Testis (tissue), 3 donors: ENCODE data around the gene PHF1. TPM values are rescaled to one million over a fixed set of nuclear protein-coding genes. Genes with fewer than 3 reads are reported as not detected.
"Not testable (repeated sequence)": the region's sequence is repeated elsewhere in the genome, so short reads cannot be mapped to it uniquely, and the experiment has no call there.

ENCODE experiments used
- DNase-seq: peaks from one replicate; pipeline ENCODE4 v3.0.0-alpha.2; 2019
- H3K27ac ChIP-seq, 2 donors: fragments of 200-600 bp; sonication (generic); one replicate each; pipeline ENCODE4 v1.5.1; 2019
- H3K27me3 ChIP-seq: fragments of 200-600 bp; sonication (generic); one replicate; pipeline ENCODE4 v1.5.1; 2019
- H3K36me3 ChIP-seq: fragments of 200-600 bp; sonication (generic); one replicate; pipeline ENCODE4 v1.5.1; 2017; ENCODE audit warnings: low read depth; ENCODE audit errors: missing control alignments
- H3K4me1 ChIP-seq: fragments of 200-600 bp; sonication (generic); one replicate; pipeline ENCODE4 v1.5.1; 2019
- H3K4me3 ChIP-seq, 2 donors: fragments of 200-600 bp; sonication (generic); one replicate each; pipeline ENCODE4 v1.5.1; 2017 to 2019
- H3K9me3 ChIP-seq: fragments of 200-600 bp; sonication (generic); one replicate; pipeline ENCODE4 v1.5.1; 2017
- CTCF ChIP-seq, 3 experiments: fragments of 450-650 bp in 2 of 3; fragments of 200-600 bp in 1 of 3; sonication (generic) in 1 of 3; IDR thresholded peaks; one replicate each; pipeline ENCODE4 v1.5.1; 2016 to 2019; ENCODE audit warnings: antibody characterized with exemption in 3 of 3, mild to moderate bottlenecking in 2 of 3, moderate library complexity in 1 of 3
- POLR2A ChIP-seq: fragments of 450-650 bp; IDR thresholded peaks from one replicate; pipeline ENCODE4 v1.6.1; 2017; ENCODE audit warnings: antibody characterized with exemption, mild to moderate bottlenecking, moderate library complexity
- WGBS, 2 donors: methylation state at CpG; one replicate each; pipeline ENCODE4 v1.1.5; 2018; 5-methylcytosine and 5-hydroxymethylcytosine counted together
- intact Hi-C: fragments of 100-400 bp; cut with DNase I; formaldehyde crosslinking; loops from one replicate; pipeline ENCODE4 v1.15.1; 2023; ENCODE audit warnings: low total_unique reads
- polyA plus RNA-seq: library from polyadenylated mRNA; stranded (reverse); fragments of 350-450 nt; fragmentation: Illumina TruSeq; extraction: RNeasy Lipid Tissue Mini Kit (QIAGEN cat#74804); gene quantifications from one replicate; pipeline ENCODE4 v1.2.3, GENCODE V29; 2014; ENCODE audit warnings: low read depth, low replicate concordance; ENCODE audit not compliant: insufficient read depth
- total RNA-seq, 2 donors: library from RNA; depleted of rRNA; stranded (reverse); fragments of >200 nt; gene quantifications; one replicate each; pipeline ENCODE4 v1.2.3, GENCODE V29; 2016

PHF1 gene
- total and polyA plus RNA-seq, 3 donors from 2014 or later, result 184 to 218 (median 216) TPM

GRCh38 chr6:33392979-33393378, 17.8 kb upstream of the PHF1 start:
- 40 to 57% methylated on average over 3 of the region's 3 CpGs for WGBS, 2 donors
- TF ChIP-seq CTCF (IDR thresholded peaks at IDR 0.05) (no peak), POLR2A (no peak)
- intact Hi-C loops, result no loop called here
- Histone ChIP-seq H3K27ac (no peak overlapping the region), H3K4me1 (peaks cover 7% of the 10 kb centered on the region), H3K36me3 (no peaks in the 10 kb centered on the region), H3K27me3 (no peaks in the 10 kb centered on the region), H3K9me3 (no peaks in the 10 kb centered on the region), H3K4me3 (no peak overlapping the region)
- no peak for DNase-seq

- DNase-seq, result no peak
- Histone ChIP-seq H3K4me1 (no peaks in the 10 kb centered on the region), H3K27ac (no peak overlapping the region), H3K9me3 (no peaks in the 10 kb centered on the region), H3K36me3 (no peaks in the 10 kb centered on the region), H3K27me3 (no peaks in the 10 kb centered on the region), H3K4me3 (no peak overlapping the region)
- TF ChIP-seq CTCF (IDR thresholded peaks at IDR 0.05) (no peak), POLR2A (no peak)
- WGBS, 2 donors, result 57 to 88% methylated on average over 1 of the region's 1 CpG
- intact Hi-C loops, result no loop called here
Measured at GRCh38 chr6:33397541-33397940, 13.3 kb upstream of the PHF1 start.

- H3K4me3 ChIP-seq, H3K4me1 ChIP-seq, H3K9me3 ChIP-seq, DNase-seq, H3K27ac ChIP-seq, H3K36me3 ChIP-seq, H3K27me3 ChIP-seq, intact Hi-C loops: not testable (repeated sequence)
- WGBS, 2 donors, result 100% methylated on average over 3 of the region's 3 CpGs
Measured at GRCh38 chr6:33398601-33399000, 12.2 kb upstream of the PHF1 start.

- H3K36me3 ChIP-seq, H3K9me3 ChIP-seq, H3K27ac ChIP-seq, DNase-seq, H3K27me3 ChIP-seq, H3K4me1 ChIP-seq, H3K4me3 ChIP-seq, intact Hi-C loops: not testable (repeated sequence)
- 90 to 93% methylated on average over 6 of the region's 6 CpGs for WGBS, 2 donors
Measured at GRCh38 chr6:33399881-33400280, 10.9 kb upstream of the PHF1 start.

GRCh38 chr6:33404884-33405283, 5.9 kb upstream of the PHF1 start:
- Histone ChIP-seq H3K27me3 (no peaks in the 10 kb centered on the region), H3K9me3 (no peaks in the 10 kb centered on the region), H3K27ac (no peak overlapping the region), H3K4me3 (no peak overlapping the region), H3K36me3 (no peaks in the 10 kb centered on the region), H3K4me1 (peaks cover 6% of the 10 kb centered on the region)
- TF ChIP-seq POLR2A (no peak), CTCF (IDR thresholded peaks at IDR 0.05) (no peak)
- DNase-seq, result no peak
- intact Hi-C loops, result no loop called here
- 95 to 96% methylated on average over 12 to 17 of the region's 17 CpGs for WGBS, 2 donors

- Histone ChIP-seq H3K36me3 (no peaks in the 10 kb centered on the region), H3K4me1 (peaks cover 6% of the 10 kb centered on the region), H3K27ac (no peak overlapping the region), H3K4me3 (no peak overlapping the region), H3K27me3 (no peaks in the 10 kb centered on the region), H3K9me3 (no peaks in the 10 kb centered on the region)
- intact Hi-C loops, result no loop called here
- no peak for DNase-seq
- 90 to 96% methylated on average over 15 of the region's 15 CpGs for WGBS, 2 donors
- TF ChIP-seq CTCF (IDR thresholded peaks at IDR 0.05) (no peak), POLR2A (no peak)
Measured at GRCh38 chr6:33405386-33405940, 5.4 kb upstream of the PHF1 start.
